ENCODE data around the gene ANKEF1.

Gene ANKEF1

DNA sequence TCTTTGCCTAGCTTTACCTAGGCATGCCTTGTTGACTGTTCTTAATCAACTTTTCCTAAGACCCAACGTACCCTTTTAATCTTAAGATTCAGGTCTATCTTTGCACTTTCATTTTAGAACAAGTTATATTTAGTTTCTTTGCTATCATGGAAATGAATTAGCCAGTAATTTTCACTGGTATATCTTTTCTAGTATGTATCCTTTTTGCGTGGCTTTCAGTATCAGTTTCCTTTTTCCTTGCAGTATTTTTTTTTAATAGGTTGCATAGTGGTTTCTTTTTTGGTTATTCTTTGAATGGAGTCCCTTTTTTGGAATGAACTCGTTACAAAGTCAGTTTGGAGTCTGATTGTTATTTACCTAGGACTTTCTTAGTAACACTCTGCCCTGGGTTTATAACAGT, 7.3 kb downstream of the ANKEF1 start:
- TF ChIP-seq, protein P1, sequence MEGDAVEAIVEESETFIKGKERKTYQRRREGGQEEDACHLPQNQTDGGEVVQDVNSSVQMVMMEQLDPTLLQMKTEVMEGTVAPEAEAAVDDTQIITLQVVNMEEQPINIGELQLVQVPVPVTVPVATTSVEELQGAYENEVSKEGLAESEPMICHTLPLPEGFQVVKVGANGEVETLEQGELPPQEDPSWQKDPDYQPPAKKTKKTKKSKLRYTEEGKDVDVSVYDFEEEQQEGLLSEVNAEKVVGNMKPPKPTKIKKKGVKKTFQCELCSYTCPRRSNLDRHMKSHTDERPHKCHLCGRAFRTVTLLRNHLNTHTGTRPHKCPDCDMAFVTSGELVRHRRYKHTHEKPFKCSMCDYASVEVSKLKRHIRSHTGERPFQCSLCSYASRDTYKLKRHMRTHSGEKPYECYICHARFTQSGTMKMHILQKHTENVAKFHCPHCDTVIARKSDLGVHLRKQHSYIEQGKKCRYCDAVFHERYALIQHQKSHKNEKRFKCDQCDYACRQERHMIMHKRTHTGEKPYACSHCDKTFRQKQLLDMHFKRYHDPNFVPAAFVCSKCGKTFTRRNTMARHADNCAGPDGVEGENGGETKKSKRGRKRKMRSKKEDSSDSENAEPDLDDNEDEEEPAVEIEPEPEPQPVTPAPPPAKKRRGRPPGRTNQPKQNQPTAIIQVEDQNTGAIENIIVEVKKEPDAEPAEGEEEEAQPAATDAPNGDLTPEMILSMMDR (IDR thresholded peaks at IDR 0.05), result no peak

DNA sequence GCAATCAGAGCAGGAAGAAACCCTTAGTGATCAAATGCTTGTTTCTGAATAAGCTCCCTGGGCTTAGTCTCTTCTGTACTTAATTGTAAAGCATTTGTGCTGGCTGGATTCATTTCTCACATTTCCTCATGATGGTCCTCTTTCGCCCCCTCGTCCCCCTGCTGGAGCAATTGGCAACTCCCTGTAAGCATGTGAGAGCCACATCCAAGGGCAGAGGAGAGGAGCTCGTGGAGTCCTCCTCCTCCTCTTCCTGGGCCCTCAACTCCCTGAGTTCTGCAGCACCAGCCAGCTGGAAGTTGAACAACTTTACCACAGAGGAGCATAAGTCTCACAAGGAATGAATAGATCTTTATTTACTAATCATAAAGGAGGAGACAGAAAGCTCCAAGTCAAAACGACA, 12.6 kb downstream of the ANKEF1 start:
- TF ChIP-seq, protein P1 (IDR thresholded peaks at IDR 0.05), result no peak

DNA sequence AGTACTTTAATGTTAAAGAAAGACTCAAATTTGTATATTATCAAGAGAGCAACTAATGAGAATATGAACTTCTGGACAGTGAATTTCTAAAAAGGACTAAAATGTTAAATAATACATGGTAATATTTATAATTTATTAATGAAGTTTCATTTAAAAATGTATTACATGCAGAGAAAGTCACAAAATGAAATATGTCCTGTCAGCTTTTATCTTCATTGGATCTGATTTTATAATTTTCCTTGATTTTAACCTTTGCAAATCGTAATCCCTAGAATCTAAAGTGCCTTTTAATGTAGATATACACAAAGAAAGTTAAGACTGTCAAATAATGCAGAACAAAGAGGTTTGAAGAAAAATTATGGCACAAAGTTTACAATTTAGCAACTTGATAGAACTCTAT, 16.4 kb downstream of the ANKEF1 start:
- TF ChIP-seq, protein P1 (IDR thresholded peaks at IDR 0.05), result no peak

DNA sequence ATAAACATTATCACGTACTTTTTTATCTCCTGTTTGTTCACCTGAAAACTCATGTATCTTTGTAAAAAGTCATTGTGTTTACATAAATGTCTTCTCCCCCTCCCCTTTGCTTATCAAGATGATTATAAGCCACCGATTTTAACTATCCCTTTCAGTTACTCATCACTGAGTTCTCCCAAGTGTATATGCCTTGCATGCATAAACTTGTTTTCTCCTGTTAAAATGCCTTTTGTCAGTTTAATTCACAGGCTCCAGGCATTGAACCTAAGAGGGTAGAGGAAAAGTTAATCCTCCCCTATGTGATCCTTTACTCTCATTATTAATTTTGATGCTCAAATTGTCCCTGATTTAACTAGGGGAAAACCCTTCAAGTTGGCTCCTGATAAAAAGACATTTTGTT, 24.2 kb downstream of the ANKEF1 start:
- TF ChIP-seq, protein P1 (IDR thresholded peaks at IDR 0.05), result no peak

DNA sequence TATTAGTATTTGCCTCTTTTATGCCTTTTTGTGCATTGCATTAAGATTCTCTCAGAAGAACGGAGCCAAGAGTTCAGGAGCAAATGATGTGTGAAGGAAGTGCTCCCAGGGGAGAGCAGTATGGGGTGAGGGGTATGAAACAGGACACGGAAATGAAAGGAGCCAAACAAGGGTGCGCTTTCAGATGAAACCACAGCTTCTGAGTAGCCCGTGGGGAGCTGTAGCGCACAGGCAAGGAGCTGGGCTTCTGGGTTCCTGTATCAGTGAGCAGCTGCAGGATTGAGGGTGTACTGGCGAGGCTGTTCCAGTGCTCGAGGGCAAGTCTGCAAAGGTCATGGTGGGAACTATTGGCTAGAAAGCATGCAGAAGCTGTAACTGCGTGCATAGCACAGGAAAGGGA, 25.4 kb downstream of the ANKEF1 start:
- TF ChIP-seq, protein P1 (IDR thresholded peaks at IDR 0.05), result no peak

DNA sequence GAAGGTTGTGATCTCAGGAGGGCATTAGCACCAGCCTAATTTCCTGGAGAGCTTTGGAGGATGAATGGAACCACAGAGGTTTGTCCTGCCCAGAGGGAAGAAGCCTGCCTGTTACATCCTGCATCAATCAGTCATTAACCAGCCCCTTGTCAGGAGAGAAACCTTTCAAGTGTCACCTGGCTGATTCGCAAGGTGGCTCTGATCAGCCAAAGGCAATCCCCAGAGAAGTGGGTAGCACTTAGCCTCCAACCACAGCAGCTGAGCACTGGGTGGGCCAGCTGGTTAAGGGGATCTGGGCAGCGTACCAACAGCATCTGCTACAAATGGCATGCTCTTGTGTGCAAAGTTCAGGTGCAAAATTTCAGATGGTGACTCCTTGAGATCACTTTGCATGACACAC, 26.9 kb downstream of the ANKEF1 start:
- TF ChIP-seq, protein P1 (IDR thresholded peaks at IDR 0.05), result no peak

DNA sequence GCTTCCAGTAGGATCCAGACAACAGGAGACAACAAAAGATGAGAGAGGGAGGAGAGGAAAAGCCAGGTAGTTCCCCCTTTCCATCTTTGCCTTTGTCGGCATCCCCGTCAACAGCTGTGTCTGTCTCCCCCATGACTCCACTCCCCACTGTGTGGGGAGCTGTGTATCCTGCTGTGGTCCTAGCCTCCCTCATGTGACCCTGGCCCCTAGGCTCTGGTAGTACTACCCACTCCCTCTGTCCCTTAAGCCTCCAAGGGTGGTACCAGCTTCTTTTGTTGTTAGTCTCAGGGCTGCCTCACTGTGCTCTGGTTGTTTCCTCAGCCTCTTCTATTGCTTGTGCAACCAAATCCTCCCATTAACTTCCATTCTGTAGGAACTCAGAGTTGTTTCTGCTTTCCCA, 28.7 kb downstream of the ANKEF1 start:
- TF ChIP-seq, protein P1 (IDR thresholded peaks at IDR 0.05), result no peak

DNA sequence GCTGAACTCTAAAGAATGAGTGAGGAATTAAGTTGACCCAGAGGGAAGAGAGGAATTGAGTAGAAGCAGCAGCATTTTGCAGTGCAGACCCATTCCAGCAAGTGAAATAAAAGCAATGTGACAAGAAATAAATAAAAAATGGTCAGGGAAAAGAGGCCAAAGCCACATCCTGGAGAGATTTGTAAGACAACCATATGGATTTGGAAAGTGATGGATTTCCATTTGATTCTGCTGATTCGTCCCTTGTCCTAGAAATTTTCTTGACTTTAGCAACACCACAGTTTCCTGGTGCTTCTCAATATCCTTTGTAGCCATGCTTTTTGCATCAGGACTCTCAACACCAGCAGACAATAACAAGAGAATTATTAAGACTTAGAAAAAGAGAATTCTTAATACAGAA, 29.8 kb downstream of the ANKEF1 start:
- TF ChIP-seq, protein P1 (IDR thresholded peaks at IDR 0.05), result no peak
